ENCODE measurements around the gene SMIM3.

Gene SMIM3

DNA sequence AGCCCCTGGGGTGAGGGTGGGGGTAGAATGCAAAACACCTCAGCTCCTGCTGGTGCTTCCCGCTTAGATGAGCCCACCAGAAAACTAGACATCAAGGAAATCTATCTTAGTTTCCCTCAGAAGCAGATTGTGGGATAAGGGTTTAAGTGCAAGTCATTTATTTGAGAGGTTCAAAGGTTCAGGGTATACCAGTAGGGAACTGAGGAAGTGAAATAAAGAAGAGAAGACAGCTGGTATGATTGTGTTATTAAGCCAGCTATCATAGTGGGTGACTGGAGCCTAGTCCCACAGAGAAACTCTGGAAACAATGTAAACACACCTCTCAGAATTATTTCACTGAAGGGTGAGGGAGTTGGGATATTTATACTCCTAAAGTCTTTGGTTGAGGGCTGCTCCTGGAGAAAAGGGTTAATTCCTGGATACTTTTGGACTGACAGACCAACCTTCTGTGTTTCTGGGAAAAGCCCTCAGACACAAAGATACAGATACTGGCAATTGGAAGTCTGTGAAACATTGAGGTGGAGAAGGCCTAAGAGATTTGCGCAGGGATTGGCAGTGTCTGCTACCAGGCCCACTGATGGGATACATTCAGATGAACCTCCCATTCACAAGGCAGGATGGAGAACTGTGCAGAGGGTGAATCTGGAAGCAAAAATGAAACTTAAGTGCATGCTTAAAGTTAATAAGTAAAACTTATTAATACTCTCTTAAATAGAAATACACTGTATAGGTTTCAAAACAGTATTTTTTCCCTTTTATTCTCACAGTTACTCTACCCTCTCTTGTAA, 13.4 kb upstream of the SMIM3 start:
- DNase-seq (ENCODE audit: low read depth in 2 of 2): no peak

DNA sequence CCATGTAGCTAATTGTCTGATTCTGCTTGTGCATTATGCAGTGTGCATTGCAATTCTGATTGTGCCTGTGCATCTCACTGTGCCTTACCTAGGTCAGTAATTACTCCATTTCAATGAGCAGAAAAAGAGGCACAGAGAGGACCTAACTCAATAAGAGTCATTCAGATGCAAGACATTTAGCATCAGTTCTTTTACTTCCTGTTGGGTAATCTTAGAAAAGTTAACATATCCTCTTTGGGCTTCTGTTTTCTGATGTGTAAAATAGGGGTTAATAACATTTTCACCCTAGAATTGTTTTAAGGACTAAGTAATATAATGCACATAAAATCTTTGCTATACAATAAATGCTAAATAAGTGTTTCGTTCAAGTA, 12.8 kb upstream of the SMIM3 start:
- no peak for DNase-seq (ENCODE audit: low read depth in 2 of 2)

DNA sequence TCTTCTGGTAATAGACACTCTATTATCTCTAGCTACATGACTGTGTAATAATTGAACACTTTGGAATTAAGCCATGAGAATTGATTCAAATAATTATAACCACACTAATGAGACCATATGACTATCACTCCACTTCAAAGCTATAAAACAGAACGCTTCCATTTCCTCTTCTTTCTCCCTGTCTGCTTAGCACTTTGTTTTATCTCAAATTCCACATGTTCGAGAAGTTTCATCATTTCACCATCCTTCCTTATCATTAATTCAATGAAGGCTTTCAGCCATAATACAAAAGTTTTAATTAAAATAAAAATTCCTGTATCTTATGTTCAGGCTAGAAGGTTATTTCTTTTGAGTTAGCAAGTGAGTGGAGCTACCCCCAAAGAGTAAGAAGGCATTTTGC, 12.3 kb upstream of the SMIM3 start:
- no peak for DNase-seq (ENCODE audit: low read depth in 2 of 2)

DNA sequence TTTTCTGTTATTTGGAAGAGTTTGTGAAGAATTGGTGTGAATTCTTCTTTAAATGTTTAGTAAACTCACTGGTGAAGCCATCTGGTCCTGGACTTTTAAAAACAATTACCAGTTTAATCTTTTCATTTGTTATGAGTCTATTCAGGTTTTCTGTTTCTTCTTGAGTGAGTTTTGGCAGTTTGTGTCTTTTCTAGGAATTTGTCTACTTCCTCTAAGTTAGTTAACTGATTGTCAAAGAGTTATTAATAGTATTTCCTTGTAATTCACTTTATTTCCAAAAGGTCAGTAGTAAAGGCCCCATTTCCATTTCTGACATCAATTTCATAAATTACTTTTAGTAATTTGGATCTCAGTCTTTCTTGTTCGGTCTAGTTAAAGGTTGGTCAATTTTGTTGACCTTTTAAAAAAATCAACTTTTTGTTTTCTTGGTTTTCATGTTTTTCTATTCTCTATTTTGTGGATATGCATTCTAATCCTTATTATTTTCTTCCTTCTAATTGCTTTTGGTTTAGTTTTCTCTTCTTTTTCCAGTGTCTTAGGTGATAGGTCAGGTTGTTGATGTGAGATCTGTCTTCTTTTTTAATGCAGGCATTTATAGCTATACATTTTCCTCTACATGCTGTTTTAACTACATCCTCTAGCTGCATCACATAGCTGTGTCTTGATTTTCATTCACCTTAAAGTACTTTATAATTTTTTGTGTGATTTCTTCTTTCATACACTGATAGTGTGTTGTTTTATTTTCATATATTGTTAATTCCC, 7.3 kb upstream of the SMIM3 start:
- DNase-seq (ENCODE audit: low read depth in 2 of 2): no peak

DNA sequence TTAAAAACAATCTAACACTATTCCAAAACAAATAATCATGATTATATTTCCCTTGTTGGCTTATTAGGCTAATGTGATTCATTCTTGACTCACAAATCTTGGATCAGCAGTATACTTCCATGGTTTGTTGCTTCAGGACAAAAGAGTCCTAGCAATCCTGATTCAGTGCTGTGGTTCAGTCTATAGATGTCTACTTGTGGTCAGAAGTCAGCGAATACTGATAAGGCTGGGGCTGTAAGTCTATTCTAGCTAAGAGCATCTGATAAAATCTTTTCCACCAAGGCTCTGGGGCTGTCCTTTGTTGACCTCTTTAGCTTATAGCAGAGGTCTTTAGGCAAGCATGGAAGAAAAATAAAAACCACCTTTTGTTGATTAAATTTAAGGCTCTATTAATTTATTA, 4.4 kb upstream of the SMIM3 start:
- DNase-seq (ENCODE audit: low read depth in 2 of 2): no peak

DNA sequence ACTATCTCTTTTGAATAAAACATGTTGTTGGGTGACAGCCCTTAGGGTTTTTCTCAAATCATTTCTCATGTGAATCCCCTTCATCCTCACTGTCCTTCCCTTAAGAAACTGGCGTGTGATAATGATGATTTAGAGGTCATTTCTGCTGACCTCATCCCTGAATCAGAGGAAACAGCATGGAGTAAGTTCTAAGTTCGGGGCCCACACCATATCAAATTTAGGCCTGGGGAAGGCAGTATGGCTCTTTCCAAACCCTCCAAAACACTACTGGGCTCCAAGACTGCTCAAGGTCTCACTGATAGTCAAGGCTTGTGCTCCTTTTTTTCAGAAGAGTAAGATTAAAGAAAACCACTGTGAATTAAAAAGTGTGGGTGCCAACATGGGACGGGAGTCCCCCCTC, 872 bp upstream of the SMIM3 start:
- DNase-seq (ENCODE audit: low read depth in 2 of 2): no peak

DNA sequence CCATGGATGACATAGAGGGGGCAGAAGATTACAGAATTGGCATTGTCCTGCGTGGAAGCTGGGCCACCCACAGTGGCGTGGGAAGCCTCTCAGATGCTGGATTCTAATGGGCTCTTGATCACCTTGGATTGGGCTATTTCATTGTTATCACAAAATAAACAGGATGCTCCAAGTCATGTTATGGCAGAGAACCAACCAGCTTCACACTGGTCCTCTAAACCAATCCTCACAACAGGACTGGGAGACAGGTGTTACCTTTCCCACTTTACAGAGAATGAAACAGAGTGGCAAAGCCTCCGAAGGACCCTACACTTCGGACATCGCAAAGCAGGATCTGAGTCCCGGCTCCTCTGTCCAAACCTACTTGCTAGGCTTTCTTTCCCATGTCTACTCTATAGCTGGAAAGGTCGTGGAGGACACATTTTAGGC, 455 bp upstream of the SMIM3 start:
- no peak for DNase-seq (ENCODE audit: low read depth in 2 of 2)

DNA sequence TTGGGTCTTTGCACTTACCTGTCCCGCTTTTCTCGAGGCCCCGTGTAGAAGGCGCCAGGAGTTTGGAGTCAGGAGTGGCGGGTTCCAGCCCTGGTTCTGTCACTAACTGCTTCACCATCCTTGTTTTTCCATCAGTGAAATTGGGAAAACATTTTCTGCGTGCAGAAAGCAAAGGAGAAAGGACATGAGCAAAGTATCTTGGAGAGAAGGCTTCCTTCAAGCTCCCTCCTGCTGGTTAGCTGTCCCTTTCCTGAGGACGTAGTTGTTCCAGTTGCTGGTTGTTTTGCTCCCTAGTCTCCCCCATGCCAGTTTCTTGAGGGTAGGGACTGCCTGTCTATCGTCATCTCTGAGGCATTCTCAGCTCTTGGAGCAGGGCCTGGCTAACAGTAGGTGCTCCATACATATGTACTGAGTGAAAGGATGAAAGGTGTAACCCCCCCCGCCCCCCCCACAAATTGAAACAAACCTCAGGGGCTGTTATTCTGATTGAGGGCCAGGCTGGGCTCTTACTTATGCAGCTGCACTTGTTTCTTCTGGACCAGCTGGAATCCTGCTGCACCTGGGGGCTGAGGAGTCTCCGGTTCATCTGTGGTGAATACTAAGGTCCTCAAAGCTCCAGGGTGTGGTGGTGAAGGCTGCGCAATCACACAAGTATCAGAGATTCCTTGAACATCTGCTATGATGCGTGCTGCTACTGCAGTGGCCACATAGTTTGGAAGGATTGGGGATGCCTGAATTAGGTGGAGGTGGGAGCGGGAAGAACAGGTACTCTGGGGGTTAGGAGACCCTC, 1.0 kb downstream of the SMIM3 start:
- DNase-seq (ENCODE audit: low read depth in 2 of 2): no peak

DNA sequence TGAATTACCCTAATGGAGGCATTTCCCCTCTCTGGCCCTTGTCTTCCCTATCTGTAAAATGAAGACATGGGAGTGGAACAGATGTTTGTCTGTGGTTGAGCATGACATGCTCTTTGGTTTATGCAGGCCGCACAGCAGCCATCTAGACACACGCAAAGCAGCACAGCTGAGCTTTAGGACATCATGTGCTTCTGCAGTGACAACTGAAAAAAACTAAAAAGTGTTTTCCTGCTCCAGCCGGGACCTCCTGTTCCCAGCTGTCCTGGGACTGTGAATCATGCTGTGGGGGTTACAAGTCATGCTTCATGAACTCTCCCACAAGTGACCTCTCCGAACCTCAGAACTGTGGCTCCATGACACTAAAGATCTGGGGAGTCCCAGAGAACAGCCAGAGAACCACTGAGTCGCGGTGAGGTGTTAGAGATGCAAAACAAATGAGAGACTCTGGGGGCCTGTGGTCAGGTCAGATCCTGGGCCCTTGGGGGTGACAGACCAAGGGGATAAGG, 1.7 kb downstream of the SMIM3 start:
- DNase-seq (ENCODE audit: low read depth in 2 of 2): no peak

DNA sequence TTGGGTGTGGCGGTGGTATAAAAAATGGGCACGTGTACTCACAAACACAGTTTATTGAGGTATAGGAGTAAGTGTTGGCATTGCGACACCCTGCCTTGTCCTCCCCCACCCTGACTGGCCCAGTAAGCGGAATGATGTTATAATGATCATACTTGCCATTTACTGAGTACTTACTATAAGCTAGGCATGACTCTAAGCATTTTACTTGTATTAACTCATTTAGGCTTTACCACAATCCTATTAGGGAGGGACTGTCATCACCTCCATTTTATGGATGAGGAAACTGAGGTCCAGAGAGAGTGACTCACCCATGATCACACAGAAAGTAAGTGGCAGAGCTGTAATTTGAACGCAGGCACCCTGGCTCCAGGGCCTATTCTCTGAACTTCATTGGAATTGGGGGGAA, 2.3 kb downstream of the SMIM3 start:
- DNase-seq (ENCODE audit: low read depth in 2 of 2): no peak

DNA sequence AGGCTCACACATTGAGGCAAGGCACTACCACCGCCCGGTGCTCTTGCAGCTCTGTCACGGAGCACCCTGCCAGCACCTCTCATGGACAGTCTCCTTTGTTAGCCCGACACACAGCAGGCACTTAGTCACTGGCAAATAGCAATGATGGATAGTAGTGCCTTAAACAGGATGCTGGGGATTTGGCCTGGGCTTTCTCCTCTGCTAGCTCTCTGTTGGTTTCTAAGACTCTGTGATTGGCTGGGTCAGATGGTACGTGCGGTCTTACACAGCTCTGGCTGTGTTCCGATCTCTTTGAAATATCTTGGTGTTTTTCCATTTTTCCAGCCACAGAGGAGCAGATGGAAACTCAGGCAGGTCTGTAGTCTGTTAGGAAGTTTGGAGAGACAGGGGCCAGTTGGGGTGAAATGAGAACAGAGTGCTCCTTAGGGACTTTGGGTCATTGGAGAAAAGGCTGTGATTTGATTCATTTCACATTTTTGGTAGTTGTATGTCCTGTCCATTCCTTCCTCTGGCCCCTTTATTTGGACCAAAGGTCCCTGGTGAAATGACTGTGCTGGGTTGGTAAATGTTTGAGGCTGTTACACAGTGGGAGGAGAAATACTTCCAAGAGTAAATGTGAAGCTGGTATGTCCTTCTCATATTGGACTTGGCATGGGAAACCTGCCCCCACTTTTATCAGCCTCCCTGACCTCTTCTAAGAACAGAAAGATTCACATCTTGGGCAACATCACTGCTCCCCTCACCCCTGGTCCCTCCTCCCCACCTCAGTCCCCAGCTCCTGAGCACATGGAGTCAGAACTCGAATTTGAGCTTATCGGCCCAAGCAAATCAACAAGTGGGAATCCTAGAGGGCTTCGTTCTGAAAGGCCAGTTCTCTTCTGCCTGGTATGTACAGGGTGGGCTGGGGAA, 3.4 kb downstream of the SMIM3 start:
- no peak for DNase-seq (ENCODE audit: low read depth in 2 of 2)

DNA sequence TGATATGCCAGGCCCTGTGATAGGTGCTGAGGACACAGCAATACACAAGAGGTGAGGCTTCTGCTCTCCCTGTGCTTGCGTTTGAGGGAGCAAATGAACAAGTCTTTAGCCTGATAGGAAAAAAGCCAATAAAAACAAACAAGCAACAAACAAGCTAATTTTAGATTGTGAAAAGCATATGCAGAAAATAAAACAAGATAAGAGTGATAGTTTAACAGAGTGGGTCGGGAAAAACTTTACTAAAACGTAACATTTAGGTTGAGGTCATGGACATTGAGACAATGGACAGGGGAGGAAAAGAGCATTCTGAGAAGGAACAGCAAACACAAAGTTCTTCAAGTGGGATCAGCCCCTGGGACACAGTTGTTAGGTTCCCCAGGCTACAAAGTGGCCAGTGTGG, 4.3 kb downstream of the SMIM3 start:
- no peak for DNase-seq (ENCODE audit: low read depth in 2 of 2)

DNA sequence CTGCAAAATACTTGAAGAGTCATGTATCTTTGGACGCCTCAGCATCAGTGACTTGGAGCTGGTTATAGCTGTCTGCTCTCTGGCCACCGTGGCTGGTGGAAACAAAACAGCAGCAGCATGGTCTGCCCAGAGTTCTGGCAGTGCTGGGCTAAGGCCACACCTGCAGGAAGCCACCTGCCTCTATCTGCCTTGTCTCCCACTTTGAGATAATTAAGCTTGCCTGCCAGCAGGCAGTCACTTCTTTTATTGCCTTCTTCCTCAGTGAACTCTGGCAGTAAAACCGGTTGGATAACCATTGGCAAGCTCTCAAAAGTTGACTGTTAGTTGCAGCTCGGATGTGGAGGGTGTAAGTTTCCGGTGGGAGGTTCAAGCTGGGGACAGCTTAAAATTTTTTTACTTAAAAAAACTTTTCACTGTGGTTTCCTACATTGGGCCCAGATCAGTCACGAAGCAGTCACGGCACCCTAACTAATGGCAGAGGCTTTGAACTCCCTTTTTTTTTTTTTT, 4.9 kb downstream of the SMIM3 start:
- DNase-seq (ENCODE audit: low read depth in 2 of 2): peak; percentile 30 to 46

DNA sequence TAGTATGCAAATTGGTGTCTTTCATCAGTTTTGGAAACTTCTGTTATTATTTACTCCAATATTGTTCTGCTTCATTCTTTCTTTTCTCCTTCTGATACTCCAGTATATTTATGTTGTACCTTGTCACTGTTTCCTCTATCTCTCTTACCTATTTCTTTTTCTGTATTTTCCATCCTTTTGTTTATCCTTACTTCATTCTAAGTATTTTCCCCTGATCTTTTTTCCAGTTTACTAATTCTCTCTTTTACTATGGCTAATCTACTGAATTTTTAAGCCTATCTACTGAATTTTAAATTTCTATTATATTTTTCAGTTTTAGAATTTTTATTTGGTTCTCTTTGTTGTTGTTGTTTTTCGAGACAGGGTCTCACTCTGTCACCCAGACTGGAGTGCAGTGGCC, 7.4 kb downstream of the SMIM3 start:
- no peak for DNase-seq (ENCODE audit: low read depth in 2 of 2)

DNA sequence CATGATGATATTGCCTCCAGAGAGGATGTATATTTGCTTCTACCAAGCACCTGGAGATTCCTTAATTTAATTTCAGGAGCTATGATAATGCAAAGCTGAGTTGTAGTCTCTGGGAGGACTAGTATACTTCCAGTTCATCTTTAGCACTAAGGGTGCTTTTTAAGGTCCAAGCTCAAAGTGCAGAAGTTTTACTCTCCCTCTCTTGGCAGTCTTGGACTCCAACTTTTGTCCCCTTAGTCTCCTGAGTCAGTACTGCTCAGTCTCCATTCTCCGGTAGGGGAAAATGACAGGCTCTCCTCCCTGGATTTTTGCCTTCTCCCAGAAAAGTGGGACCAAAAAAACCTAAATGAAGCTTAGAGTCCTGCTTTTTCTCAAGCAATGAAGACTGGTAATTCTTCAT, 8.3 kb downstream of the SMIM3 start:
- DNase-seq (ENCODE audit: low read depth in 2 of 2): no peak

DNA sequence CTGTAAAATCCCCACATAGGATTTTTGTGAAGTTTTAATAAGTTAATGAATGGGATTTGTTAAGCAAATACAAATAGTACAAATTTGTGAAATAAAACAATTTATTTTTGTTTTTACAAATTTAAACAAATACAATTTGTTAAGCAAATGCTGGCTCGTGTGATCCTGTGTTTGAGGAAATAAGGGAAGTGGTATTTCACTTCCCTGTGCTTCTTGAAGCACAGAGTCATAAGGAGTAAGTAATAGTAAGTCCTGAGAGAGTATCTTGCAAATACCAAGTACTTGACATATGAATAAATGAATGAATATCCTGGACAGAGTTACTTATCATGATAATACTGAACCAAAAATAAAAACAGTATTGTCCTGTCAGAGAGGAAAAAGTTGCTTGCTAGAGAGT, 9.1 kb downstream of the SMIM3 start:
- DNase-seq (ENCODE audit: low read depth in 2 of 2): no peak

DNA sequence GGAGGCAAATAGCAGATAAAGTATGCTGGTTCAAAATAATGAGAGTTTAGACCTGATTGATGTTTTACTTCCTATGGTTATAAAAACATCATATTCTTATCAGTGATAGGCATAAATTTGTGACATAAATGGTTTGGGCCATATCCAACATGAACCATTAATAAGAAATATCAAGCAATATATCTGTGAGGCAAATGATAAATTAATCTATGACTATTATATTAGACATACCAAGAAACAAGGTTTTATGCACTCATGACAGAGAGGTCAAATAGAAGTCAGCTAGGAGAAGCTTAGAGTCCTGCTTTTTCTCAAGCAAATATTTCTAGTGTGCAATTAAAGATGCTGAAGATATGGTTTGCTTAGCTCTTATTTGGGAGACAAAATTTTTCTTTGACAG, 10.4 kb downstream of the SMIM3 start:
- DNase-seq (ENCODE audit: low read depth in 2 of 2): no peak

DNA sequence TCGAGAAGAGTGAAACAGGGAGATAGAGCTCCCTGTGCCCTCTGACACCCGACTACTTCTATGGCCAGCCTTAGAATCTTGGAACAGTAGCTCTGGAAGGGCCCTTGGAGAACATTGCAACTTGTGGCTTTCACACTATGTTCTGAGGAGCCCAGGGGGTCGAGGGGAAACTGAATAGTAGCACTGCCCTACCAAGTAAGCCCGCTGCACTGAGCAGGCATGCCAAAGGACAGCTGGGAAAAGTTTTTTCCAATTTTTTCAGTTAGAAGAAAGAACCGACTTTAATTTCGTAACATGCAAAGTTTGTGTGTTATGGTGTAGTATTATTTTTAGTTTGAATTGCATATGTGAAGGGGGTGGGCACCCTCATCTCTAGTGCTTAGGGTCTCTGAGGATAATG, 10.9 kb downstream of the SMIM3 start:
- no peak for DNase-seq (ENCODE audit: low read depth in 2 of 2)

DNA sequence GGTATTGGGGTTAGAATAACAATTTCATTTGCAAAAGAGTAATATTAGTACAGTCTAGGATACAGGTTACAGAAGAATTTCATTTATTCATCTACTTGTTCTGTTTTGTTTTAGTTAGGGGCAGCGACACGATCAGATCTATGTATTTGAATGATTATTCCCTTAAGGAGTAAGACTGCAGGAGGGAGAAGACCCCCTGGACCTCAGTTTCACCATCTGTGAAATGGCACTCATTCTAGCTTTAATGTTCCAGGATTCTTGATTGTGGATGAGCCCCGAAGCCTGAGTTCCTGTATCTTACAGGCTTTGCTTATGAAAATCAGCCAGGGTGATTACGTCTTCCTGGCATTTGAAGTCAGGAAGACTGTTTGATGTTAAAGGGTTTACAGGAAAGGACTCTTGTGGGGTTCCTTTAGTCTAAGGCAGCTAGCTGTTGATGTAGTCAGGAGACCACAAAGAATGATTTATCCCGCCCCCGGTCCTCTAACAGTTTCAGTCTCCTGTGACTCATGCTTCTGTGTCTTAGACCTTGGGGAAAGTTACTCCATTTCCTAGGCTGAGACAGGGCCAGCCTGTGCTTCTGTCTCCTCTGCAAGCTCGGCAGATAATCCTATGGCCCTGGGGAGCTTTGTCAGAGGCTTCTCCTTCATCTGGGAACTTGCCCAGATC, 11.5 kb downstream of the SMIM3 start:
- DNase-seq (ENCODE audit: low read depth in 2 of 2): peak; percentile 39 to 61

DNA sequence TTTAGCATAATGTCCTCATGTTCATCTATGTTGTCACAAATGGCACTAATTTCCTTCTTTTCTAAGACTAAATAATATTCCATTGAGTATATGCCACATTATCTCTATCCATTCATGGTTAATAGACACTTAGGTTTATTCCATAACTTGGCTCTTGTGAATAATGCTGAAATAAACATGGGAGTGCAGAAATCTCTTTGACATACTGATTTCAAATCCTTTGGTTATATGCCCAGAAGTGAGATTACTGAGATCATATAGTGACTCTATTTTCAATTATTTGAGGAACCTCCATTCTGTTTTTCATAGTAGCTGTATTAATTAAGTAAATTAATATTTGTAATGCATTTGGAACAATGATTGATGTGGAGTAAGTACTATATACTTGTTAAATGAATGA, 13.0 kb downstream of the SMIM3 start:
- DNase-seq (ENCODE audit: low read depth in 2 of 2): no peak
